GM12891 (cell line): ENCODE results near the gene E2F6.

Experiments
- POLR2A ChIP-seq: IDR thresholded peaks from 2 replicates; pipeline ENCODE4 v1.6.1; 2011; ENCODE audit warnings: low read depth, low read length, control low read depth
- SPI1 ChIP-seq: IDR thresholded peaks from 2 replicates; pipeline ENCODE4 v1.6.1; 2011; ENCODE audit warnings: low read depth, low read length, control low read depth

GRCh38 chr2:11446733-11447248, 19.2 kb downstream of the E2F6 start:
- no peak for TF ChIP-seq POLR2A
- TF ChIP-seq SPI1, result no peak
